ENCODE results near the gene CAMKK1. TPM values are rescaled to one million over a fixed set of nuclear protein-coding genes. Genes with fewer than 3 reads are reported as not detected.

CAMKK1 gene
- total and polyA plus RNA-seq, 12 donors, result 1.8 to 5.7 (median 3.6) TPM

DNA sequence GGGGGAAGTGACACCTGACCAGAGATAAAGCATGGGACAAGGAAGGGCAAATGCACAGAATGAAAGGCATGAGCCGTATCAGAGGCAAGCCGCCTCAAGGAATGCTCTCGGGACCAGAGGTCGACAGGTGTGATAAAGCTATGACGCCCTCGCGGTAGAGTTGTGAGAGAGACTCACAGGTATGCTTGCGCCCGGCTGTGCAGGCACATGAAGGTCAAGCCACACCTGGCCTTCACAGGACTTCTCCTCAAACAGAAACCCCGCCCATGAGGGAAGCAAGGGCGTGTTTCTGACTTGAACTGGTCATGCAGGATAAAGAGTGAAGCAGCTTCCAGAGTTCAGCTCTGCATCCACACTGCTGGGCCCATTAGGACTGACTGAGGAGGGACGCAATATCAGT, 54.6 kb downstream of the CAMKK1 start:
- TF ChIP-seq, protein P1, sequence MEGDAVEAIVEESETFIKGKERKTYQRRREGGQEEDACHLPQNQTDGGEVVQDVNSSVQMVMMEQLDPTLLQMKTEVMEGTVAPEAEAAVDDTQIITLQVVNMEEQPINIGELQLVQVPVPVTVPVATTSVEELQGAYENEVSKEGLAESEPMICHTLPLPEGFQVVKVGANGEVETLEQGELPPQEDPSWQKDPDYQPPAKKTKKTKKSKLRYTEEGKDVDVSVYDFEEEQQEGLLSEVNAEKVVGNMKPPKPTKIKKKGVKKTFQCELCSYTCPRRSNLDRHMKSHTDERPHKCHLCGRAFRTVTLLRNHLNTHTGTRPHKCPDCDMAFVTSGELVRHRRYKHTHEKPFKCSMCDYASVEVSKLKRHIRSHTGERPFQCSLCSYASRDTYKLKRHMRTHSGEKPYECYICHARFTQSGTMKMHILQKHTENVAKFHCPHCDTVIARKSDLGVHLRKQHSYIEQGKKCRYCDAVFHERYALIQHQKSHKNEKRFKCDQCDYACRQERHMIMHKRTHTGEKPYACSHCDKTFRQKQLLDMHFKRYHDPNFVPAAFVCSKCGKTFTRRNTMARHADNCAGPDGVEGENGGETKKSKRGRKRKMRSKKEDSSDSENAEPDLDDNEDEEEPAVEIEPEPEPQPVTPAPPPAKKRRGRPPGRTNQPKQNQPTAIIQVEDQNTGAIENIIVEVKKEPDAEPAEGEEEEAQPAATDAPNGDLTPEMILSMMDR (IDR thresholded peaks at IDR 0.05), result no peak
- 74 to 80% methylated on average over 12 of the region's 12 CpGs for WGBS, 2 donors
- Histone ChIP-seq H3K36me3 (peaks cover 0 to 99% (median 43%) of the 10 kb centered on the region in 9 donors), H3K4me1 (peaks cover 0 to 43% (median 28%) of the 10 kb centered on the region in 9 donors), H3K9me3 (no peaks in the 10 kb centered on the region), H3K27ac (no peak overlapping the region), H3K27me3 (no peaks in the 10 kb centered on the region), H3K4me3 (no peak overlapping the region)
- DNase-seq (no peak), ATAC-seq (no peak)
- intact Hi-C loops (cut with DNase I), result no loop called here

DNA sequence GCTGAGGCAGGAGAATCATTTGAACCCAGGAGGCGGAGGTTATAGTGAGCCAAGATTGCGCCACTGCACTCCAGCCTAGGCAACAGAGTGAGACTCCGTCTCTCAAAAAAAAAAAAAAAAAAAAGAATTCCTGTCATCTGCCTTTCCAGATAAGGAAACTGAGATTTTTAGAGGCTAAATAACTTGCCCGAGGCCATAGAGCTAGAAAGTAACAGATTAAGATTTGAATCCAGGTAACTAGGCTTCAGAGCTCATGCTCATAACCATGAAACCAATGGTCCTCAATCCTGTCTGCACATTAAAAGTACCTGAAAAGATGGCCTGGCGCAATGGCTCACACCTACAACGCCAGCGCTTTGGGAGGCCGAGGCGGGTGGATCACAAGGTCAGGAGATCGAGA, 56.3 kb downstream of the CAMKK1 start:
- no peaks in the 10 kb centered on the region for H3K27me3 ChIP-seq
- intact Hi-C loops (cut with DNase I), result no loop called here
- ATAC-seq (no peak), DNase-seq (no peak)
- peaks cover 0 to 43% (median 24%) of the 10 kb centered on the region in 9 donors for H3K4me1 ChIP-seq
- no peaks in the 10 kb centered on the region for H3K9me3 ChIP-seq
- peak overlapping the region in 3 of 10 donors; percentile 68 to 82 (median 79) for H3K27ac ChIP-seq
- no peak overlapping the region for H3K4me3 ChIP-seq
- WGBS, 2 donors, result 94 to 97% methylated on average over 9 to 10 of the region's 10 CpGs
- TF ChIP-seq, protein P1 (IDR thresholded peaks at IDR 0.05), result no peak
- peaks cover 0 to 90% (median 33%) of the 10 kb centered on the region in 9 donors for H3K36me3 ChIP-seq

DNA sequence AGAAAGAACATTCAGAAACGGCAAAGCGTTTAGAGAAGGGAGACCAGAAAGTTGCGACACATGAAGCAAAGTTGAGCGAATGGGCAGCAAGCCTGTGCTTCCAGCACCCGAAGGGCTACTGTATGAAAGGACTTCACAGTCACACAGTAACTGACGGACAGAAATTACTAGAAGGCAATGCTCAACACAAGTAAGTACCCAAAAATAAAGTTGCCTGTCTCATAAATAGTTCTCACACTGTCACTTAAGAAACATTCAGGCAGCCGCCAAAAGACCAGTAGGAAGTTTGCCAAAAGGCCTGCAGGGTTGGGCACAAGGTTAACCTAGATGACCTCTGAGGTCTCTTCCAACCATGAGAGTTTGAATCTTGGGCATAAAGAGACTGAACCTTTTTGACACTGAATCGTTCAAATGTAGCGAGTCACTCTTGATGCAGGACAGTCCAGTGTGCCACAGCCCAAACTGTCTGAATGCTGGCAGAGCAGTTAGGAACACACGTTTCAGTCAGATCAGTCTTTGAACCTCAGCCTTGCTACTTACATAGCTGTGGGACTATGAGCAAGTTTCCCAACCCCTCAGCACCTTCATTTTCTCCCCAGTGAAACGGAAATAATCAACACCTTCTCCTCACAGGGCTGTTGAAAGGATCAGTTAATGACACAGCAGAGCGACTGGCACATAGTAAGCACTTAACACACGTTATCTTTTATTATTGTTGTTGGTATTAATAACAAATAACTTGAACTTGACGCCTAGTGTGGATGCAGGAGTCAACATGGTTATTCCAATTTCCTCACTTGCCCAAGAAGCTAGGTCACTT, 57.2 kb downstream of the CAMKK1 start:
- Histone ChIP-seq H3K27ac (peak overlapping the region in 9 of 10 donors; percentile 44 to 82 (median 68)), H3K27me3 (no peaks in the 10 kb centered on the region), H3K36me3 (peaks cover 0 to 85% (median 25%) of the 10 kb centered on the region in 9 donors), H3K4me1 (peaks cover 0 to 38% (median 24%) of the 10 kb centered on the region in 9 donors), H3K4me3 (no peak overlapping the region), H3K9me3 (no peaks in the 10 kb centered on the region)
- peak in 1 of 2 donors; percentile 56 for DNase-seq
- TF ChIP-seq, protein P1 (IDR thresholded peaks at IDR 0.05), result no peak
- 57 to 65% methylated on average over 14 of the region's 14 CpGs for WGBS, 2 donors
- peak; percentile 69 to 94 (median 86) for ATAC-seq
- intact Hi-C loops (cut with DNase I), result no loop called here

DNA sequence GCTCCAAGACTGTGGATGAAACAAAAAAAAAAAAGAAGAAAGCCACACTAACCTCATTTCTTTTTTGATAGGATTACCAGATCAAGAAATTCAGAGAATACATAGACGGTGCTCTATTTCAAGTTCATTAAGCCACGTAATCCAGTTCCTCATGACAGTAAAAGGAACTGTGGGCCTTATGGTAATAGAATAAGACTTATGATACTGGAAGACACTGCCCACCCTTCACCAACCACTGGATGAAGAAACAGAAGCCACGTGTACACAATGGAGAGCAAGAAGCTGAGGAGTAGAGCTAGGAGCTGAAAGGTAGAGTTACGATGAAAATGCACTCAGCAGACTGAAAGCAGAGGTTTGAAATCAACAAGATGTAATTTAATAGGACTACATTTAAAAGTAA, 58.0 kb downstream of the CAMKK1 start:
- intact Hi-C loops (cut with DNase I), result no loop called here

More for the DNA sequence above, 58.0 kb downstream of the CAMKK1 start:
- Histone ChIP-seq H3K4me1 (peaks cover 0 to 30% (median 20%) of the 10 kb centered on the region in 9 donors), H3K9me3 (no peaks in the 10 kb centered on the region), H3K27ac (peak overlapping the region in 8 of 10 donors; percentile 44 to 82 (median 71)), H3K4me3 (no peak overlapping the region), H3K27me3 (no peaks in the 10 kb centered on the region), H3K36me3 (peaks cover 0 to 84% (median 22%) of the 10 kb centered on the region in 9 donors)
- TF ChIP-seq, protein P1 (IDR thresholded peaks at IDR 0.05), result no peak
- ATAC-seq (no peak), DNase-seq (no peak)
- 91 to 92% methylated on average over 4 of the region's 4 CpGs for WGBS, 2 donors
